Loucy (cell line): Measurements from ENCODE around the gene UGT8.
"Not testable (repeated sequence)": the region's sequence is repeated elsewhere in the genome, so short reads cannot be mapped to it uniquely, and the experiment has no call there.

Experiments
- EZH2phosphoT487 ChIP-seq: fragments of 200-600 bp; IDR thresholded peaks from 2 replicates; pipeline ENCODE4 v1.6.1; 2018; ENCODE audit warnings: antibody characterized with exemption, mild to moderate bottlenecking, moderate library complexity, borderline replicate concordance
- TF ChIP-seq, protein P1 (sequence below): fragments of 200-600 bp; sonication (generic); conservative IDR thresholded peaks from 2 replicates; pipeline ENCODE4 v1.5.1; 2014; ENCODE audit warnings: mild to moderate bottlenecking, antibody characterized with exemption, low read length

DNA sequence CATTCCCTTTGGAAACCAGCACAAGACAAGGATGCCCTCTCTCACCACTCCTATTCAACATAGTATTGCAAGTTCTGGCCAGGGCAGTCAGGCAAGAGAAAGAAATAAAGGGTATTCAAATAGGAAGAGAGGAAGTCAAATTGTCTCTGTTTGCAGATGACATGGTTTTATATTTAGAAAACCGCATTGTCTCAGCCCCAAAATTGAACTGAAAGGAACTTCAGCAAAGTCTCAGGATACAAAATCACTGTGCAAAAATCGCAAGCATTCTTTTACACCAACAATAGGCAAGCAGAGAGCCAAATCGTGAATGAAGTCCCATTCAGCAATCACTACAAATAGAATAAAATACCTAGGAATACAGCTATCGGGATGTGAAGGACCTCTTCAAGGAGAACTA lies 72.1 kb downstream of the UGT8 start:
- TF ChIP-seq, protein P1, sequence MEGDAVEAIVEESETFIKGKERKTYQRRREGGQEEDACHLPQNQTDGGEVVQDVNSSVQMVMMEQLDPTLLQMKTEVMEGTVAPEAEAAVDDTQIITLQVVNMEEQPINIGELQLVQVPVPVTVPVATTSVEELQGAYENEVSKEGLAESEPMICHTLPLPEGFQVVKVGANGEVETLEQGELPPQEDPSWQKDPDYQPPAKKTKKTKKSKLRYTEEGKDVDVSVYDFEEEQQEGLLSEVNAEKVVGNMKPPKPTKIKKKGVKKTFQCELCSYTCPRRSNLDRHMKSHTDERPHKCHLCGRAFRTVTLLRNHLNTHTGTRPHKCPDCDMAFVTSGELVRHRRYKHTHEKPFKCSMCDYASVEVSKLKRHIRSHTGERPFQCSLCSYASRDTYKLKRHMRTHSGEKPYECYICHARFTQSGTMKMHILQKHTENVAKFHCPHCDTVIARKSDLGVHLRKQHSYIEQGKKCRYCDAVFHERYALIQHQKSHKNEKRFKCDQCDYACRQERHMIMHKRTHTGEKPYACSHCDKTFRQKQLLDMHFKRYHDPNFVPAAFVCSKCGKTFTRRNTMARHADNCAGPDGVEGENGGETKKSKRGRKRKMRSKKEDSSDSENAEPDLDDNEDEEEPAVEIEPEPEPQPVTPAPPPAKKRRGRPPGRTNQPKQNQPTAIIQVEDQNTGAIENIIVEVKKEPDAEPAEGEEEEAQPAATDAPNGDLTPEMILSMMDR = not testable (repeated sequence)
- not testable (repeated sequence) for TF ChIP-seq EZH2phosphoT487
